Measurements from ENCODE around the gene HSD11B1L. TPM values are rescaled to one million over a fixed set of nuclear protein-coding genes. Genes with fewer than 3 reads are reported as not detected.

HSD11B1L gene
- polyA plus RNA-seq, 3 donors, result 1.9 to 2.5 (median 2.4) TPM

DNA sequence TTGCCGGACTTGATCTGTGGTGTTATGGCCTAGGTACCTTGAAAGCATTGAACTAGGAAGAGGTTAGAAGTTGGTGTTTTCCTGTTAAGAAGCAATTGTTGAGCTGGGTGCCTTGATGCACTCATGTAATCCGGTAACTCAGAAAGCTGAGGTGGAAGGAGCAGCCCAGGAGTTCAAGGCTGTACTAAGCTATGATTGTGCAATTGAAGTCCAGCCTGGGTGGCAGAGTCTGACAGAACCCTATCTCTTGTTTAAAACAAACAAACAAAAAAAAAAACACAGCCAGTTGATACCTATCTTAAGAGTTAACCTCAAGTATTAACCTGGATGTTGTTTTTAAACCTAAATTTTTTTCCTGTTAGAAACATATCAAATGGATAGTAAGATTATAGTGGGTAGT, 38.6 kb upstream of the HSD11B1L start:
- H3K9me3 ChIP-seq (replicated peaks in 1 of 2; ENCODE audit: control insufficient read depth in 1 of 2, insufficient read depth in 1 of 2, low read length in 2 of 2), result no peaks in the 10 kb centered on the region
- TF ChIP-seq CTCF (IDR thresholded peaks at IDR 0.05), result no peak
- H3K9ac ChIP-seq (ENCODE audit: insufficient read depth, low read length, poor library complexity, severe bottlenecking), result no peak overlapping the region
- no peak for DNase-seq
- Mint-ChIP-seq H3K36me3 (peaks cover 59 to 85% of the 10 kb centered on the region in 2 donors), H3K9me3 (no peaks in the 10 kb centered on the region), H3K4me3 (no peak overlapping the region), H3K27ac (peak overlapping the region in 1 of 7 donors; percentile 75), H3K4me1 (peaks cover 3% of the 10 kb centered on the region), H3K27me3 (ENCODE audit: low read depth in 3 of 3) (no peaks in the 10 kb centered on the region)
- H3K4me1 ChIP-seq (ENCODE audit: control insufficient read depth in 1 of 2, insufficient read depth in 2 of 2, low read length in 2 of 2), result no peaks in the 10 kb centered on the region
- intact Hi-C loops (cut with micrococcal nuclease), result no loop called here
- no peaks in the 10 kb centered on the region for H3K27me3 ChIP-seq (ENCODE audit: control insufficient read depth in 2 of 2, insufficient read depth in 2 of 2, low read length in 2 of 2)
- H3K27ac ChIP-seq (ENCODE audit: low read depth in 1 of 2, low read length in 2 of 2), result peak overlapping the region in 1 of 2 donors; percentile 20
- H3K4me2 ChIP-seq (replicated peaks; ENCODE audit: extremely low read depth, low read length, poor library complexity, severe bottlenecking), result no peak overlapping the region
- peaks cover 58 to 75% of the 10 kb centered on the region in 2 donors for H3K36me3 ChIP-seq (replicated peaks in 1 of 2; ENCODE audit: control insufficient read depth in 1 of 2, insufficient read depth in 2 of 2, low read length in 2 of 2)
- WGBS (ENCODE audit: insufficient coverage), result 100% methylated on average over 2 of the region's 2 CpGs
- H3K79me2 ChIP-seq (ENCODE audit: insufficient read depth, low read length), result peaks cover 100% of the 10 kb centered on the region
- no peak overlapping the region for H3K4me3 ChIP-seq (replicated peaks in 1 of 3; ENCODE audit: low read depth in 2 of 3, low read length in 3 of 3)
- no peak overlapping the region for H2AFZ ChIP-seq (ENCODE audit: insufficient read depth, low read depth, low read length, poor library complexity, severe bottlenecking)
- peaks cover 100% of the 10 kb centered on the region for H4K20me1 ChIP-seq (ENCODE audit: insufficient read depth, low read length)

GRCh38 chr19:5643060-5643459, 37.8 kb upstream of the HSD11B1L start:
- peak overlapping the region in 1 of 7 donors; percentile 41 for H3K27ac Mint-ChIP-seq

More at GRCh38 chr19:5643060-5643459, 37.8 kb upstream of the HSD11B1L start:
- intact Hi-C loops (cut with micrococcal nuclease), result no loop called here
- Histone ChIP-seq H3K79me2 (ENCODE audit: insufficient read depth, low read length) (peaks cover 95% of the 10 kb centered on the region), H3K36me3 (replicated peaks in 1 of 2; ENCODE audit: control insufficient read depth in 1 of 2, insufficient read depth in 2 of 2, low read length in 2 of 2) (peaks cover 67 to 84% of the 10 kb centered on the region in 2 donors), H3K4me3 (replicated peaks in 1 of 3; ENCODE audit: low read depth in 2 of 3, low read length in 3 of 3) (no peak overlapping the region), H3K9me3 (replicated peaks in 1 of 2; ENCODE audit: control insufficient read depth in 1 of 2, insufficient read depth in 1 of 2, low read length in 2 of 2) (no peaks in the 10 kb centered on the region), H4K20me1 (ENCODE audit: insufficient read depth, low read length) (peaks cover 100% of the 10 kb centered on the region), H3K9ac (ENCODE audit: insufficient read depth, low read length, poor library complexity, severe bottlenecking) (no peak overlapping the region), H3K27ac (ENCODE audit: low read depth in 1 of 2, low read length in 2 of 2) (no peak overlapping the region), H3K4me1 (ENCODE audit: control insufficient read depth in 1 of 2, insufficient read depth in 2 of 2, low read length in 2 of 2) (no peaks in the 10 kb centered on the region), H3K27me3 (ENCODE audit: control insufficient read depth in 2 of 2, insufficient read depth in 2 of 2, low read length in 2 of 2) (no peaks in the 10 kb centered on the region), H2AFZ (ENCODE audit: insufficient read depth, low read depth, low read length, poor library complexity, severe bottlenecking) (no peak overlapping the region), H3K4me2 (replicated peaks; ENCODE audit: extremely low read depth, low read length, poor library complexity, severe bottlenecking) (no peak overlapping the region)
- H3K9me3 Mint-ChIP-seq, result no peaks in the 10 kb centered on the region
- WGBS (ENCODE audit: insufficient coverage), result 100% methylated on average over 2 of the region's 4 CpGs
- H3K4me3 Mint-ChIP-seq, result no peak overlapping the region
- no peak for TF ChIP-seq CTCF (IDR thresholded peaks at IDR 0.05)
- H3K4me1 Mint-ChIP-seq, result no peaks in the 10 kb centered on the region
- H3K27me3 Mint-ChIP-seq (ENCODE audit: low read depth in 3 of 3), result no peaks in the 10 kb centered on the region
- no peak for DNase-seq
- H3K36me3 Mint-ChIP-seq, result peaks cover 68 to 91% of the 10 kb centered on the region in 2 donors

All from CD14-positive monocyte (primary cell).